HG03103 (cell line): ENCODE data around the gene PPTC7.

ENCODE experiments used
- ATAC-seq: cut with Tn5 transposase; IDR thresholded peaks from one replicate; pipeline ENCODE4 v1.9.1; 2021; ENCODE audit warnings: low read depth; ENCODE audit not compliant: unreplicated experiment

PPTC7 gene

DNA sequence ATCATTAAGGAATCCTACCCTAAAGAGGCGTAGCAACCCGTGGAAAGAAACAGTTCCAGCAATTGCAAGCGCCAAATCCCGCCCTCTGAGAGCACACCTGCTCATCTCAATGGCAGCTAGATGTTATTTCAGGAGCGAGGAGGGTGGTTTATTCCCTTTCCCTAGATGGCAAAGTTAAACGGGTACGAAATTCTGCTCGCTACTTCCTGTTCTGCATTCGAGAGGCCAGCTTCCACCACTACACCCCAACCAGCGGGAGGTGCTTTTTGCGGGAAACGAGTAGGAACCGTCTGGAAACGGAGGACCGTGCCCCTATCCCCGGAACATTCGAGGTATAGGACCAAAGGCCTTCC lies 81.7 kb downstream of the PPTC7 start:
- ATAC-seq, result peak; percentile 7

GRCh38 chr12:110498984-110499706 lies 84.0 kb downstream of the PPTC7 start:
- no peak for ATAC-seq
